Astrocyte of the hippocampus (primary cell): ENCODE results near the gene GLRX.
A peak's percentile ranks its signal among the peaks of the same experiment; 100 is the strongest.
"Not testable (repeated sequence)": the region's sequence is repeated elsewhere in the genome, so short reads cannot be mapped to it uniquely, and the experiment has no call there.

Source experiments
- DNase-seq: peaks from one replicate; pipeline ENCODE4 v3.0.0; 2011; ENCODE audit warnings: low read depth, low spot score

The GLRX gene, protein sequence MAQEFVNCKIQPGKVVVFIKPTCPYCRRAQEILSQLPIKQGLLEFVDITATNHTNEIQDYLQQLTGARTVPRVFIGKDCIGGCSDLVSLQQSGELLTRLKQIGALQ

DNA sequence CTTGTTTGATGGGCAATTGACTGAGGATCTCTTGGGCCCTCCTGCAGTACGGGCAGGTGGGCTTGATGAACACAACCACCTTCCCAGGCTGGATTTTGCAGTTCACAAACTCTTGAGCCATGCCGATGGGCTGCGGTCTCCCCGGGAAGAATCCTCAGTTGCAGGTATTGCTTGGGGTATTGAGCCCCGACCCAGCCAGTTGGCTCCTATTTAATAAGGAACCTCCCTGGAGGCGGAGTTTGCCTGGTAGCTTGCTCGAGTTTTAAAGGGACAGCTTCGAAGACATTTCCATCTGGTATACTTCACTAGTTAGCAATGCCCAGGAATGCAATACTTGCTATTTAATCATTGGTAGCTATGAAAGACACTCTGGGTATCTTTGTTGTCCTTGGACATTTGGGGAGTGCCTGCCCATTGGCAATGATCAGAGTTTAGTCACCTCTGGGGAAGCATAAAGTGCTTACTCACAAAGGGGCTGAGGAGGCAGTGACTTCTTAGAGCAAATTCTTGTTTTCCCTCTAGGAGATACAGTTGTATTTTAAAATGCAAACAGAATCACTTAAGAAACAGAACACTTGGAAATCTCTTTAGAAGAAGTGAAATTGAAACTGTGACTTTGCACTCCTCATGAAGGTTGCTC lies at the start of gene GLRX:
Gene GLRX (minus strand): TSS at position 185 of the 640 bp plus-strand sequence. CDS start 64 bp downstream, at position 121.
- peak; percentile 89 for DNase-seq

DNA sequence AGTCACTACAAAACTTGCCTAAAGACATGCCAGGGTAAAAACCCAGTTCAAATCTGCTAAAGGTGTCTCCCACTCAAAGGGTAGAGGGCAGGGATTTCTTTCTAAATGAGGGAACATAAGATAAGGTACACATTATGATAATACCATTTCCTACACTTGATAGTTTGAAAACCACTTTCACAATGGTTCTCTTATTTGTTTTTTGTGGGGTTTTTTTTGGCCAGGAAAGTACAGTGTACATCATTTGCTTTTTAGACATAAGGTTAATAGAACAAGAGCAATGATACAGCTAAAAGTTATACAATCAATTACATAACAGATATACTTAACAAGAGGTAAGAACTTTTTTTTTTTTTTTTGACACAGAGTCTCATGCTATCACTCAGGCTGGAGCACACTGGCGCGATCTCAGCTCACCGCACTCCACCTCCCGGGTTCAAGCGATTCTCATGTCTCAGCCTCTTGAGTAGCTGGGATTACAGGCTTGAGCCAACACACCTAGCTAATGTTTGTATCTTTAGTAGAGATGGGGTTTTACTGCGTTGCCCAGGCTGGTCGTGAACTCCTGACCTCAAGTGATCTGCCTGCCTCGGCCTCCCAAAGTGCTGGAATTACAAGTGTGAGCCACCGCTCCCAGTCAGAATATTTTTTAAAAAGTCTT lies 48.8 kb upstream of the GLRX start:
- no peak for DNase-seq

DNA sequence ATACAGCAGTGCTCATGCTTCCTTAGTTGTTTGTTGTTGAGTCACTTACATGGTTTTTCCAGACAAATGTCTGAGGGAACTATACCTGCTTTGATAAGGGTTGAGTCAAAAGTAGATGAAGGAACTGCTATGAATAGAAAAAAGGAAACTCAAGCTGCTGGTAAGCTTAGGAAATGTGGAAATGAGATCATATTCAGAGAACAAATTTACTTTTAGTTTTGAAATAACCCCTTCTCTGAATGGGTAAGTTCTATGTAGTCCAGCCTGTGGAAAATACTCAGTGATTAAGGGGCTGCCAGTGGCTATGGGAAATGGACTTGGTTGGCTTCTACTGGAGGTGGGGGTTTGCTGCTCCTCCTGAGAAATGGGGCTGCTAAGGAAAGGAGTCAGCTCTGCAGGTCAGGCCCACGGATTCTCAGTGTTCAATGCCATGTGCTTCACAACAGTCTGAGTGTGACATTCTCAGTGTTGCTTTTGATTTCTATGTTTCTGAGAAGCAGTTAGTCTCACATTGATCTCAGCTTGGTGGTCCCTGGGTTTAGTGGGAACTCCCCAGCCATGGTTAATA lies 47.7 kb upstream of the GLRX start:
- DNase-seq, result no peak

DNA sequence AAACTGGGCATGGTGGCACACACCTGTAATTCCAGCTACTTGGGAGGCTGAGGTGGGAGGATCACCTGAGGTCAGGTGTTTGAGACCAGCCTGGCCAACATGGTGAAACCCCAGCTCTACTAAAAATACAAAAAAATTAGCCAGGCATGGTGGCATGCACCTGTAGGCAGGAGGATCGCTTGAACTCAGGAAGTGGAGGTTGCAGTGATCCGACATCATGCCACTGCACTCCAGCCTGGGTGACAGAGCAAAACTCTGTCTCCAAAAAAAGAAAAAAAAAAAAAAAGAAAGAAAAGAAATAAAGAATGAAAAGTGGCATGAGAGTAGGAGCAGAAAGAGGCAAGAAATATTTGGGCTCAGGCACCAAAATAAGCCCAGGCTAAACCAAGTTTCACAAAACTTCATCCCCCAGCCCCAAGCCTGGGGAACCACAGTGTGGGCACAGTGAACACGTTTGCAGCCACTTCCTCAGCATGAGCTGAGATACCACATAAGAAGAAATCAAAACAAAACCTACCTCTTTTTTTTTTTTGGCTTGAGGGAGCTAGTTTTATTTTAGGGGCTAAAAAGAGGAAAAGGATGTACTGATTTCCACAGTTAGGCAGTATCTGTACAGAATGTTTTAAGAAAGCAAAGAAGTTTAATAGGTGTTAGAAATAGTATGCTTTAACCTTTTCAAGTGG lies 46.8 kb upstream of the GLRX start:
- not testable (repeated sequence) for DNase-seq

DNA sequence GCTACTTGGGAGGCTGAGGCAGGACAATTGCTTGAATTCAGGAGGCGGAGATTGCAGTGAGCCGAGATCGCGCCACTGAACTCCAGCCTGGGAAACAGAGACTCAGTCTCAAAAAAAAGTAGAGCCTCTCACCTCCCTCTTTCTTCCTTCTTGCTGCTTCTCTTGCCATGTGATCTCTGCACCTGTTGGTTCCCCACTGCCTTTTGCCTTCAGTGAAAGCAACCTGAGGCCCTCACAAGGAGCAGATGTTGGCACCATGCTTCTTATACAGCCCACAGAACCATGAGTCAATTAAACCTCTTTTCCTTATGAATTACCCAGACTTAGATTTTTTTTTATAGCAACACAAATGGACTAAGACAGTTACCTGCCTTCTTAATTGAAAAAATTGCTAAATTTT lies 45.6 kb upstream of the GLRX start:
- no peak for DNase-seq

DNA sequence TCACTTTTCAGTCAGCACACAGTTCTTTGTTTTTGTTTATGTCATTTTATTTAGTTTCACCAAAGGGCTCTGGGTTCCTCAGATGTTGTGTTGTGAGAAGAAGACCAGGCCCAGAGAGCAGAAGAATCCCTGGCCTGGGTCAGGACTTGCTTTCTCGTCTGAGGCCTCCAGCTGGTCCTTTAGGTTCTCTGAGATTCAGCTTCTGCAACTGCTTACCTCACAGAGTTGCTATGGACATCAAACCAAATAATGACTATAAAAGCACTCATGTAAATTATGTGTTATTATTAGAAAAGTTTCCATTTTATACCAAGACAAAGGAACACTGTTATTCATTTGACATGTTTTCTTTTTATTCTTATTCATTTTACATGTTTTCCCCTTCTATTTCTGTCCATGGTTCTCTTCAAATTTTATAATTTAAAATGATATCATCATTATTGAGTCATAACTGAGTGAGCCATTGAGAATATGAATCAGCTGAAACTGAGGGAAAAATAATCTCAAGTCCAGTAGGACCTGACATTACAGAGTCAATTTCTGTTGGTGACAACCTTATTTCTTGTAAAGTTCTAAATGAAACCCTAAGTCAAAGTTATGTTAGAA lies 44.0 kb upstream of the GLRX start:
- DNase-seq, result no peak

DNA sequence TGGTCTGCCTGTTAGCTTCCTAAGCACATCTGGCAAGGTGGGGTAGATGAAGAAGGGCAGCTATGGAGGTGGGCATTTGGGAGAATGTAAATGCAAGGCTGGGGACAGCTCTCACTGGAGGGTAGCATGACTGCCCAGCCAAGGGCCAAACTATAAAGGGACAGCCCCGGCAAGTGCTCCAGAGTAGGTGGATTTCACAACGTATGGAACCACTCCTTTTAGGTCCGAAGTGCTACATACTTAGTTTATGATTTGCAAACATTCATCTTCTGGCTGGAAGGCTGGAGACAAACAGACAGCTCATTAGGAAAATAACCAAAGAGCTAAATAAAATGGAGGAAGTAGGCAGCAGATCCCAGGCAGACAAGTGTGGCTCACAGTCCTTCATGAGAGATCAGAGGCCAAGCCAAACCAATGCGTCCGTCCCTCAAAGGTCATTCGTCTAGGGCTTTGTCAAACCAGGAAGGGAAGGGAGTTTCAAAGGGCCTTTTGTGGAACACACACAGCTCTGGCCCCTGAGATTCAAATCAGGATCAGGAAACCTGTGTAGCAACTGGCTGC lies 42.5 kb upstream of the GLRX start:
- no peak for DNase-seq

DNA sequence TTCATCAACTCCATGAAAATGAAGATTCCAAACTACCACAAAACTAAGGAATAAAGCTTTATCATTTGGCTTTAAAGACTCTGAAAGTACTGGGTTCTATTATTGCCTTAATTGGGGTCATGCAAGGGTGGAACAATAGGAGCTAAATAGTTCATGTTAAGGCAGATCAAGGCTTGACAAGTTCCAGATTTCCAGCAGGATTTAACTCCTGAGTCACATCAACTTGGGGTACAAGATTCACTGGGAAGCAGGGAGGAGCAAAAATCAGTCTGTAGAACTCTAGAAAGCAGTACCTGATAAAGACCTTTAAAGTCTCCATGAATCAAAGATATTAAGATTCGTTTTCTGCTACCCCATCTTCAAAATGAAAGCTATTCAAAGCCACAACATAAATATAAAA lies 41.9 kb upstream of the GLRX start:
- DNase-seq, result no peak

DNA sequence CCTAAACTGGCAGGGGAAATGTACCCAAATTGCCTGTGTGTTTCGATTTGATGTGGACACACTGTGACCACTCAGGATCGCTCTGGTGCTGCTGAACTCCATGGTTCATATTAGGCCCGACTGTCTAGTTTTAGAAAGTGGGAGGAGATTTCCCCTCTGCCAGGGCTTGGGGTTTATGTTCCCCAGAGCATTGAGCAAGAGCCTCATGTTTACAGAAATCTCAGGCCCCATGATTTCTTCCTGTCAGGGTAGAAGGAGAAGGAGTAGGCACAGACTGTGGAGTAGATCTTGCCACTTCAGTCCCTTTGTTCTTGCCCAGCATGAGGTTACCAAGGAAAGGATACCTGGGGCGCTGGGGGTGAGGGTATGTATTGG lies 40.8 kb upstream of the GLRX start:
- DNase-seq, result no peak

DNA sequence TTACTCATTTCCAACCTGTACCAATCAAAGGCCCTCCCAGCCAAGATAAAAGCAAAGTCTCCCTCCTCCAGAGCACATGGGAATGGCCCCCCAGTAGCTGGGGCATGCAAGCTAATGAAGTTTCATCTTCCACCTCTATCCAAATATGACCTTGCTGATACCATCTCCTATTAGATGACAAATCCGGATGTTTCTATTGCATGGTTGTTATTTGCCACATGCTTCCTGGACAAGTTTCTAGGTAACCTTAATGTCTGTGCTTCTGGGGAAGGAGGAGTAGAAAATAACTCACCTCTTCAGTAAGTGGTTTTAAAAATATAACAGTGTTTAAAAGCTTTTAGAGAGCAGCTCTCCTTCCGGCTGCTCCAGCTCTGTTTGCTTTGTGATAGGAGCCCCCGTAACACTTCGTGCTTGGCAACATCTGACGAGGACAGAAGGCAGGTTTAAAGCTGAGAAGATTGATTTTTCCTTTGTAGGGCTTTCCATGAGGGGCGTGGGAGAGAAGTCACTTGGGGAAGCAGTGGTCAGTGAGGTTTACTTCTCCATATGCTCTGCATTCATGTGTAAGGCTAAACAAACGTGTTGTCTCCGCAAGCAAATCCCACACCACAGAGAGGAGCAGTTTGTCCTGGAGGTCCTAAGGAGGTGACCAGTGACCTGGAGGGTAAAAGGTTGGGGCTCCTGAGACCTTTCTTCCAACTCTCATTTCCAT lies 40.3 kb upstream of the GLRX start:
- DNase-seq, result no peak

DNA sequence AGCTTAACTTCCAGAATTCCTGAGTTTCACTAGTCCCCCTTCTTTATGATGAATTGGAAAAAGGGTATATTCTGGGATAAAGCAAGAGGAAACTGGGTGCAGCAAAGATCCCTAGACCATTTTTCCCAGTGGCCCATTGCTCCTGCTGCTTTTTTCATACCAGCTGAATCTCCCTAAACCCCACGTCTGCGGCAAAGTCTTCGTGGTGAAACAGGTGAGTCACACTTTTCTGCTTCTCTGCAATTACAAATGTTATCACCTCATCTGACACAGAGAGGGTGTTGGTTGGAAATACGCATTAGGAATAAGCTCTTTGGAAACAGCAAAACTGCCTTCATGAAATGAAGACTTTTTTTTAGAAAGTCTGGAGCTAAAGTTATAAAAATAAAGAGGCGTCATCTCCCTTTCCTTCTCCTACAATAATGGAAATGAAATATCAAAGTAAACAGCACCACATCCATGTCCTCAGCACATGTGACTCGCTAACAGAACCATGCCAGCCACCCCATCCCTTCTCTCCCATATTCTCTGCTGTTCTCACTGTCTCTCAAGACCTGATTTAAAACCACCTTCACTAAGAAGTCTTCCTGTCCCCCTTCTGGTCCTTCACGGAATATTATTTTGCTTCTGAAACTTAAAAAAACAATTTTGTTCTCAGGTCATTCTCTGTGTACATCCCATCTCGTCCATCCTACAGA lies 39.5 kb upstream of the GLRX start:
- peak; percentile 70 for DNase-seq

DNA sequence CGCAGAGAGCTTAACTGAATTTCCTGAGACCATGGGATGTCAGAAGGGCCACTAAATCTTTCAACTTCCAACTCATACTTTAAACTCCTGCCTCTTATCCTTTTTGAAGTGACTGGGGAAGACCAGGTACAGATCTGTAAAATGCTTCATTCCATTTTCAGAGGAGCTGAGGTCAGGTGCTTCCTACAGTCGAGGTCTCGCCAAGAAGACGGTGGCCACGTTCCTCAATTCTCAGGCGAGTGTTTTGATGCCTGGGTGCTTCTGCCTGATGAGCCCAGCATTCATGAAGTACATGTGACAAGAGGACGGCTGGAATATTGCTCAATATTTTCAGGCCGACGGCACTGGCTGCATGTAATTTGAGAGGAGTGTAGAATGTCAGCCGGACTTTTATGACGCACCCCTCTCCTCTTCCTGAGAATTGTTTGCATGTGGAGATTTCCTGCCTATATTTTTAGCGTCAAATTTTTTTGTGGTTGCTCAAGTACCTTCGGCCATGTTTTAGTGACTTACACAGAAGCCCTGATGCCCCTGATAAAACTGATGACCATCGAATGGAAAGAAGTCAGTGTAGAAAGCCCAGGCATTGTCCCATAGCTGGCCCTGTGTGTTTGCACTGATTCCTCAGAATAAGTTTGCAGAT lies 38.8 kb upstream of the GLRX start:
- DNase-seq, result peak; percentile 59

DNA sequence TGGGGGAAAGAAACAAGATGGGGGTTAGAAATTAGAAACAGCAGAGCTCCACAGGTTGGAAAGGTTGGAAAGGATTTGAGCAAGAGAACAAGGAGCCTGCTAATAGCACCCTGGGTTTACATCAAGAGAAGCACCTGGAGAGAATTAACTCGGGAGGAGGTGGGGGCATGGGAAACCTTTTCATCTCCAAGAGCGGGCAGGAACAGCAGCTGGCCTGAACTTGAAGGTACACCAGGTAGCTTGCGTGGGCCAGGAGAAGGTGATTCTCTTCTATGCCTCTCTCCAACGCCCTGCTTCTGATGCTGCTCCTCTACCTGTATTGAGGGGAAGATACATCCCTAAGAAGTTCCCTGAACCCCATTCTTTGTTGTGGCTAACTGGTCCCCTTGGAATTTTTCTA lies 37.1 kb upstream of the GLRX start:
- DNase-seq, result no peak

DNA sequence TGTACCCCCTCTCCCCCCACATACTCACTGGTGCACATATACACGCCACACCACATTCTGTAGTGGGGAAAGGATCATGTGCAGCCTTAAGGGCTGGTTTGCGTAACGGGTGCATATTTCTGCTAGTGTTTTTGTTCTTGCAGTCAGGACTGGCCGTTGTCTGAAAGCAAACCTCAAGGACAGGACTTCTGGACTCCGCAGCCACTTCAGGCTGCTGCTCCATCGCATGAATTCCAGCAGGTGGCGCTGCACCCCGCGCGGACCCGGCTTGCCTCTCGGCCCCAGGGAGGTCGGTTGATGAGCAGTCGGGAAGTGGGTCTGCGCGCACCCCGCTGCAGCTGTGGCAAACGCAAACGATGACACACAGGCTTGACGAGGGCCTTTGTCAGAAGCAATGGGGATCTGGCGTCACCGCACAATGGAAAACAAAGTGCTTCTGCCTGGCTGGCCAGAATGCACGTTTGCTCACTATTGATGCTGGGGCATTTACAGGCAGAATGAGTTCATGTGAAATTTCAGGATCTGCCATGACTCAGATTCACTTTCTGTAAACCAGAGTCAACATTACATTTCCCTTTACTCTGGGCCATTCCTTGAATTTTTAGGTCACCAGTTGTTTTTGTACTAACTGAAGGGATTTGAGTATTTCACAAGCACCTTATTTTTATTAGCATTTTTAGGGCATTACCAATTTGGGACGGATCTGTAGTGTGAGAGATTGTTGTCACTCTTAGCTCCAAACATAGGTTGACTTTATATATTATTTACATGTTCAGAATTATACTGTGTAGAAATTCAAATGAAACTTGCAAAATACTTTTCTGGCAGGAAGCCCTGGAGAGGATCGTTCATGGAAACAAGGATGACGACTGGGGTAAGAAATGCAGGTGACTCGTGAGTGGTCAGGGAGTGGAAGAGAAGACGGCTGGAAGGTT lies 36.4 kb upstream of the GLRX start:
- peak; percentile 98 for DNase-seq

DNA sequence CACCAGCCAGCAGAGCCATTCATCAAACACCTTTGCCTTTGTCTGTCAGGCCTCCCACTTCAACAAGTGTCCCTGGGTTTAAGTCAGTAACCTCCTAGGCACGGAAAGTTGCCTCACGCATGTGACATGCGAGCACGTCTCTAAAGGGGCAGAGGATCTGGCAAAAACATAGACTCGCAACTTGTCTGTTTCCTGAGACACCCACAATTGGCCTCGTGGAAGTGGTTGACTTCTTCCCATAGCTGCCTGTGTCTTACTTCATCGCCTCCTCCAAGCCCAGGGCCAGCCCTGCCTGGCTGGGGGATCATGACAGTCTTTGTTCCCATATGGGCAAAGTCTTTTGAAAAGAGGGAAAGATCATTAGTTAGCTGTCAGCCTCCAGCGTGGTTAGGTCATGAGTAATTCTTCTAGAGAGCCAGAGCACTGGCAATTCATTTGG lies 35.5 kb upstream of the GLRX start:
- peak; percentile 95 for DNase-seq

DNA sequence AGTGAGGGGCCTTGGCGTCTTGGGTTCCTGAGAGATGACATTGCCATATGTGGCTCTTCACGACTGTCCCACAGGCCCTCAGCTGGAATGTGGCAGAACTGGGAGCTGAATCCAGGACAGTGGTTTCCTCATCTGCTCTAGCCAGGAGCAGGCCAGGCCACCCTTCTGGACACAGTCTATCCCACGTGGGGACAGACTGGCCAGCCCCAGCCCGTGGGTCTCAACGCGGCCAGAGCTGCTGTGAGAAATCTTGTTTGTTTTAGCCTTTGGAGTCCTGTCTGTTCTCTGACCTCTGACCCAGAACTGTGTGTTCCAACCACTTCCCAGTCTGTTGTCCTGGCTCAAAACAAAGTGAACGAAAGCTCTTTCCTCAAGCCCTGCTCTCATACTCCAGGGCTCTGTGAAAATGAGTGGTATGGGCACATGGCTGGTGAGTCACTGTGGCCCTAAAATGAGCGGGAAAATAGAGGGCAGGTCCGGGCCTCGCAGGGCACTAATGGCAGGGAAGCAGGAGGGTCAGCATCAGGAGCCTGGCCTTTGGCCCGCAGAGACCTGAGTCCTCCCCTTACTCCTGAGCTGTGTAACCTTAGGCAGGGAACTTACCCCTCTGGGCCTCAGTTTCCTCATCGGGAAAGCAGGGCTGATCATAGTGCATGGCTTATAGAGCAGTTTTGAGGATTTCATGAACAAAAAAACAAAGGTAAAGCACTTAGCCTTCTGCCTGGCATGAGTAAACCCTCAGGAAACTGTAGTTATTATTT lies 34.8 kb upstream of the GLRX start:
- peak; percentile 46 for DNase-seq

DNA sequence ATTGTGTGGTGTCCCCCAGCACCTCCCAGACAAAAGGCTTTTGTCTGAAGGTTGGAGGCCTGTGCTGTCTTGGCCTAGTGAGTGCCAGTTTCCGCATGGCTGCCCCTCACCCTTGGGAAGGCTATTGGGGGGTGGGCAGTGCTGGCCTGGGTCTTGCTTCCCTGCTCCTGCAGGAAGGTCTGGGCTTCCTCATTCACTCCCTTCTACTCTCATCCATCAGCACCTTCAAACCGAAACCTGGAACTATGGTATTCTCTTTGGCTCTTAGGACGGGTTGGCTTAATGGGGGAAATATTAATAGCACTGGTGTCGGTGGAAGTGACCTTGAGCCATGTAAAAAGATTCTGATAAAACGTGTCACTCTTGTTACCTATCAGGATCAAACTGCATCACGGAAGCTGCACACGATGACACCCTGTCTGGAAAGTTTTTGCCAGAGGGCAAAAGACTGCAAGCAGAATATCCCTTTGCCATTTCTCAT lies 34.0 kb upstream of the GLRX start:
- DNase-seq, result no peak

DNA sequence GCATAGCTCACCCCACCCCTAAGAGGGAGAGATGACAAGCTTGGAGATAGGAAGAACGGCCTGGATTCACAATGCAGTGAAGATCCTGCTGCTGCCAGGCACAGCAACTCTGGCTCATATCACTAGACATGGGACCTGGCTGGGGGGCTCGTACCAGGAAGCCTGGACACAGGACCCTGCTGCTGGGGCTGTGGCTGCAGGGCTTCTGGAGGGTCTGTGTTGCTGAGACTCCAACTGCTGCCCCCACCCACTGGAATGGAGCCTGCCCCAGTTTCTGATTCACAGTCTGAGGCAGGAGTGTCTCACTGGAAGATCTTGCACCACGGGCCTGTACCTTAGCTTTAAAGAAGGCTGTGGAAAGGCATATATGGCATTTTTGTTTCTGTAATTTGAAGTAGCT lies 31.0 kb upstream of the GLRX start:
- no peak for DNase-seq
